NK-92 (cell line): Measurements from ENCODE around the gene CYTL1.
"Not testable (repeated sequence)": the region's sequence is repeated elsewhere in the genome, so short reads cannot be mapped to it uniquely, and the experiment has no call there.

Experiments used
- DNase-seq: peaks from one replicate; lab custom pipeline; 2025; ENCODE audit not compliant: unreplicated experiment; lab: John Stamatoyannopoulos, UW

Gene CYTL1, protein sequence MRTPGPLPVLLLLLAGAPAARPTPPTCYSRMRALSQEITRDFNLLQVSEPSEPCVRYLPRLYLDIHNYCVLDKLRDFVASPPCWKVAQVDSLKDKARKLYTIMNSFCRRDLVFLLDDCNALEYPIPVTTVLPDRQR

DNA sequence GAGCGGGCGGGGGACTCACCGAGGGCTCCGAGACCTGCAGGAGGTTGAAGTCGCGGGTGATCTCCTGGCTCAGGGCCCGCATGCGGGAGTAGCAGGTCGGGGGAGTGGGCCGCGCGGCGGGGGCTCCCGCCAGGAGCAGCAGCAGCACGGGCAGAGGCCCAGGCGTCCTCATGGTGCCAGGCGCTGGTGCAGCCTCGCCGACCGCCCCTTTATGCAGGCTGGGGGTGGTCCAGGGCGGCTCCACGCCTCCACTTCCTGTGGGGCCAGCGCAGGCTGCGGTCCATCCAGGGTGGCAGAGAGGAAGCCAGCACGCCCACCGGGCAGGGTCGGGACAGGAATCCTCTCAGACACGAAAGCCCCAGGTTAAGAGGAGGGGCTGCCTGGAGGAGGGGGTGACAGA, at the start of gene CYTL1:
TSS of gene CYTL1 (minus strand) at position 185 of the 400 bp plus-strand sequence. CDS start at position 172, 13 bp downstream.
- DNase-seq, result no peak

DNA sequence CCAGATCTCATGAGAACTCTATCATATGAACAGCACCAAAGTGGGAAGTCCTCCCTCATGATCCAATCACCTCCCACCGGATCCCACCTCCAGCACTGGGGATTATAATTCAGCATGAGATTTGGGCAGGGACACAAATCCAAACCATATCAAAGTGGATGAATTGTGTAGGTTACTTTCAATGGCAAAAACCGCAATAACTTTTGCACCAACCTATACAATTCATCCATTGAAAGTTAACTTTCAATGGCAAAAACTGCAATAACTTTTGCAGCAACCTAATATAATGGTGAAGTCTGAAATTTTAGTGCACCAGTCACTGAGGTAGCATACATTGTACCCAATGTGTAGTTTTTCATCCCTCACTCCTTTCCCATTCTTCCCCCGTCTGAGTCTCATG, 48.6 kb upstream of the CYTL1 start:
- DNase-seq, result no peak

DNA sequence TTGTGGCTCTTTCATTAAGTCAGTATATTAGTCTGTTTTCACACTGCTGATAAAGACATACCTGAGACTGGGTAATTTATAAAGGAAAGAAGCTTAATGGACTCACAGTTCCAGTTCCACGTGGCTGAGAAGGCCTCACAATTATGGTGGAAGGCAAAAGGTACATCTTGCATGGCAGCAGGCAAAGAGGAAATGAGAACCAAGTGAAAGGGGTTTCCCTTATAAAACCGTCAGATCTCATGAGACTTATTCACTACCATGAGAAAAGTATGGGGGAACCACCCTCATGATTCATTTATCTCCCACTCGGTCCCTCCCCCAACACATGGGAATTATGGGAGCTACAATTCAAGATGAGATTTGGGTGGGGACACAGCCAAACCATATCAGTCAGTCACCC, 47.7 kb upstream of the CYTL1 start:
- DNase-seq, result not testable (repeated sequence)

DNA sequence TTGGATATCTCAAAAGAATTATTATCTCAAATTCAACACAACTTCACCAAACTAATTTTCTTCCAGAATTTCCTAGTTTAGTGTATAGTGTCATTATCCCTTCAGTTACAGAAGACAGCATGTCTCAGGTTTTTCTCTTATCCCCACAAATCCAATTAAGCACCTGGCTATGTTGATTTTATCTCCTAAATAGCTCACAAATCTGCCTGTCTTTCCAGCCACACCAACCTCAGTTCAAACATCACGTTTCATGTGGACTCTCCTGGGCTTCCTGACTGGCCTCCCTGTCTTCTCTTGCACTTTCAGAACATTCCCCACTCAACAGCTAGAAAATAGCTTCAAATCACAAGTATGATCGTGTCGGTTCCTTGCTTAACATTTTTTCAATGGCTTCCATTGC, 46.8 kb upstream of the CYTL1 start:
- DNase-seq, result no peak

DNA sequence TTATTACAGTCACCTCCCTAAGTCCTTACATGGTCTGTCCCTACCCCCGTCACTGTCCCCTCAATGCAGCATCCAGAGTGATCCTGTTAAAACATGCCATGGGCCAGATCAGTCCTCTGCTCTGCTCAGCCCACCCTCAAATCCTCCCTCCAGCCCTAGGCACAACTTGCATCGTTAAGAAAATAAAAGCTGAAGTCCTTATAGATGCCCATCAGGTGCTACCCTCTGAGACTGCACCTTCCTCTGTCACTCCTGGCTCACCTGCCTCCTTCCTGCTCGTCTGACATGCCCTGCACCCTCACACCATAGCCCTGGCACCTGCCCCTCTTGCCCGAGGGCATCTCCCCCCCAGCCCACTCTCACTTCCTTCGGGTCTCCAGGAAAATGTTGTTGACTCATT, 36.2 kb upstream of the CYTL1 start:
- DNase-seq, result no peak

DNA sequence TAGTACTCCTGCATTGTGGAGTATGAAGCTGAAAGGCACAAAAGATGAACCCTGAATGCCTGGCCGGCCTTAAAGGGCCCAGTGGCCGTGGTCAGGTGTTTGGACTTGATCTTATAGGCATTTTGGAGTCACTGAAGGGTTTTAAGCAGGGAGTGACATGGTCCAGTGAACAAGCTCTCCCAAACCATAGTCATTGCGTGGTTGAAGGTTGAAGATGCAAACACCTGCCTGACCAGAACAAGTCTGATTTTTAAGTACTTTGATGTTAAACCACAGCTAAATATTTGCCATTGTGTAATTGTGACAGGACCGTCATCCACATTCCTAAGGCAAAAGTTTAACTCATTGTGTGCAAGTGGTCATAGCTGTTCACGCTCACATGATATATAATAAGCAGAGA, 35.3 kb upstream of the CYTL1 start:
- DNase-seq, result no peak

DNA sequence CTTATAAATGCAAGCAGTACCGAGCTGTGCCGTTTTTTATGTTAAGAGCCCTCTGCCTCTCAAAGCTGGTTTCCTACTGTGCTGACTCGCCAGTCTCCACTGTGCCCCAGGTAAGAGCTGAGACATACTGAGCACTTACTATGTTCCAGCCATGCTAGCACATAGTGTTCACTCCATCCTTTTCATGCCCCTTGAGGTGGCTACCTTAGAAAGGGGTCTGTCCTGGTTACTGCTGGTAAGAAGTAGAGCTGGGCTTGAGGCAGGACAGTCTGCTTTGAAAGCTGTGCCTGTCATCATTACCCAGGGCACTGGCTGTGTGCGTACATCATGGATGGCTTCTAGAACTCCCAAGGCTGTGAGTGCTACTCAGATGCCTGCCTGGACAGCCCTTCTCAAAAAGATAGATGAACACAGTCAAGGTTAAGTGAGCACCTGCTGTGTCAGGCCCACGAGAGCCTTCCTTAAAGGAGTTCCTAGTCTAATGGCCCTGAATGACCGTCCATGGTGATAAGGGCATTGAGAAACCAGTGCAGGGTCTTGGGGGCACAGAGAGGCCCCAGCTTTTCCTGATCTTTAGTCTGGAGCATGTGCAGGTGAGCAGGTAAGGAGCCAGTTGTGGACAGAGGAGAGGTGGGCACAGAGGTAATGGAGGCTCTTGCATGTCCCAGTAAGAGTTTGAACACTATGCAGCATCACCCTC, 33.6 kb upstream of the CYTL1 start:
- DNase-seq, result no peak

DNA sequence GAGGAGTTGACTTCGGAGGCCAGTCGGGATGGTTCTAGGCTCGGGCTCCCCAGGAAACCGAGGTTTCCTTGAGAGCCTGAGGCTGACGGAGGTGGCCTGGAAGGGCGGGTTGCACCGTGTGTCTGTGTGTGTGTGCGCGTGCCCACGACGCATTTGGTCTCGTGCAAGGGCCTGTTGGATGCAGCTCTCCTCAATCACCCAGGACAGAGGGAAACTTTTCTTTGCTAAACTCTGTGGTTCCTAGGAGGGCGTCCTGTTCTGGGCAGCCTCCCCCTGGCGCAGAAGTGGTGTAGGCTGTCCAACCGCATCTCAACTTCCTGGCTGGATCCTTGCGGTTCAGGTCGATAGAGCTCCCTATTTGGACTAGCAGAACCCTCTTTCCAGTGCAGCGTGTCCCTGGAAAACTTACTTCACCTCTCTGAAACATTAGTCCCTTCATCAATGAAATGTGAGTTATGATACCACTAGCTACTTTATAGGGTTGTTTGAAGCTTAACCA, 33.0 kb upstream of the CYTL1 start:
- no peak for DNase-seq

DNA sequence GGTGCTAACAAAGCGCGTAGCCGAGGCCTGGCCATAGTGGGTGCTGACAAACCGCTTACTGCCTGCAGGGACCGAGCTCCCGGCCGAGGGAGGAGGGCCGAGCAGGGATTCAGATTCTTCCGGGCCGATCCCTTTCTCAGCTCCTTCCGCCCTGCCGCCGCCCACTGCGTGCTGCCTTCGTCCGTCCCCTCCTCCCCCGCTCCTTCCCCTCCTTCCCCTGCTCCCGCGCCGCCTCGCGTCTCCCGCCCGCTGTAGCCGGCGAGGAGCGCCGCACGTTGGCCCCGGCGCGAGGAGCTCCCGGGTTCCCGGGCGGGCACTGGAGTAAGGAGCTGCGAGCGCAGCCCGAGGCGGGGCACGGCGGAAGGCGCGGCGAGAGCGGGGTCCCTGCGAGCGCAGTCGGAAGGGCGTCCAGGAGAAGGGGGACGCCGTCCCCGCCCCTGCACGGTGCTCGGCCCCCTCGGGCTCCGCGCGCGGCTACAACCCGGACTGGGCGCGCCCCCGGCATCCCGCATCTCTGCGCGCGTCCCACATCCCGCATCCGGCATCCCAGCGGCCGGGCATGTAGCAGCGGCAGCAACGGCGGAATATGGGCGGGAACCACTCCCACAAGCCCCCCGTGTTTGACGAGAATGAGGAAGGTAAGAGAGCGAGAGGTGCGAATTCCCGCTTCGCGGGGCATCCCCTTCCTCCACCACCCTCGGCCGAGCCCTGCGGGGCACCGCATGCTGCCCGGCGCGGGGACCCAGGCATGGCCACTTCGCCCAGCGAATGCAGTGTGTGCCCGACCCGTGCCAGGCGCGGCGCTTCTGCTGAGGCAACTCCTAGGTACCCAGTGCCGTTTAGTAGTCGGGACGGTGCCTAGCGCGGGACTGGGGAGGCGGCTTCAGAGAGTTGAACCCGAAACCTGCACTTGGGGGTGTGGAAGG, 32.3 kb upstream of the CYTL1 start, which contains the start of gene STK32B:
TSS of gene STK32B (plus strand) at position 203 of the 926 bp plus-strand sequence.
- no peak for DNase-seq

DNA sequence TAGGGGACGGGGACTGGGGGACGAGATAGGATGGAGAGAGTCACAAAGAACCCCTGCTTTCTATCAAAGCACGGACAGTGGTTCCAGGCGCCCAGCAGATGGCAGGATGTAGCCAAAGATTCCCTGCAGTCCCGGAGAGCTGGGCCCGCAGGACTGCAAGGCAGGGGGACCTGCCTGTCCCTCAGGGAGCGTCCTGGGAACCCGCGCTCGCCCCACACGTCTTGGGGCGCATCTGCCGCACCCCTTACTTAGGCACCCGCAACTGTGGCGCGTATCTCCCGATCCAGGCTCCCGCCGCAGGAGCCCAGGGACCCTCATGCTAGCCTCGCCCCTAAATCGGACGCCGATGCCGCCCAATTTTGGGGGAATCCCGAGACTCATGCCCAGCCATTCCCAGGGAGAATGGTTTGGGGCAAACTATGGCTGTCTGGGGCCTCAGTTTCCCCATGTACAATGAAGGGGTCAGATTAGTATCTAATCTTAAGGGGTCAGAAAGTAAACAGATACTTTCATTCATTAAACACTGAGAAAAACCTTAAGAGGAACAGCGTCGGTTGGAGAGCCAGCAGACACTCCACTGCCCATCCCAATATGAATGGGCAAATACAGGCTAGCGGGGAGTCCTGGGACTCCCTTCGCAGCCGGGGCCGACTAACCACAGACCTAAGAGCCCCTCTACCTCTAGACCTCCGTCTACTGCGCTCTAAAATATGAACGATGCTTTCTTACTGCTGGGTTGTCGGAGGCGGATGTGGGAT, 31.4 kb upstream of the CYTL1 start:
- DNase-seq, result no peak

DNA sequence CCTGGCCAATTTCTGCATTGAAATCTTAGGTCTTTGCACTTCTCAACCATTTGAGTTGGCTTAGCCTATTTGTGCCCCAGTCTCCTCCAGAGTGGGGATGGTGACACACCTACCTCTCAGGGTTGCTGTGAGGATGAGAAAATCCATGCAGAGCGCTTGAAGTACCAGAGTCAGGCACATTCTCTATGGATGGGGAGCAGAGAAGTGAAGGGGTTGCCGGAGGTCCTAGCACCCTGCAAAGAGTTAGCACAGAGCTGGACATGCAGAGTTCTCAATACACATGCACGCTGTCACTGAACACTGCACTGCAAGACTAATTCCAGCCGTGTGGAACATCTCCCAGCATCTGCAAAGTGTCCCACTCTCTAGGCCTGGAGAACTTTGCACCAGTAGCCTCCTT, 29.5 kb upstream of the CYTL1 start:
- no peak for DNase-seq

DNA sequence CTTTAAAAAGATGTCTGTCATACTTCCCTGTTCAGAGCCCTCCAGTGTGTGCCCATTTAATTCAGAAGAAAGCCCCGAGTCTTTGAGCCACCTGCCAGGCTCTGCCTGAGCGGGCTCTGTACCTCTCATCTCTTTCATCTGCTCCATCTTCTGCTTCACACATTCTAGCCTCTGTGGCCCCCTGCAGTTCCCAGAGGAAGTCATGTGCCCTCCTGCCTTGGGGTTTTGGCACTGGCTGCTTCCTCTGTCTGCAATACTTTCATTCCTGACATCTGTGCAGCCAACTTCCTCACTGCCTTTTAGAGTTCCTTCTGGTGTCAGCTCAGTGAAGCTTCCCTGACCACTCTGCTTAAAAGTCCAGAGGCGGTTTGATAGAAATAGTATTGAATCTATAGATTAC, 25.8 kb upstream of the CYTL1 start:
- DNase-seq, result no peak

DNA sequence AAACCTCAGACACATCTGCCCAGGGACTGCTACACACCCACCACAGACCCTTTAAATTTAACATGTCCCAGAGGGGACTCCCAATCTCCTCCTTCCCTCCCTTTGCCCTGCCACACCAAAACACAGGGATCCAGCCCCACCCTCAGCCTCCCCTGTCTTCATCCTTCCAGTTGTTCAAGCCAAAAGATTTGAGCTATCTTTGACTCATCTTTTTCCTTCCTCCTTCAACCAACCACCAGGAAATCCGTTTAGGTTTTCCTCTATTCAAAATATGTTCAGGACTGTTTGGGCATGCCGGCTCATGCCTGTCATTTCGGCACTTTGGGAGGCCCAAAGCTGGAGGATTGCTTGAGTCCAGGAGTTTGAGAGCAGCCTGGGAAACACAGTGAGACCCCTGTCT, 25.1 kb upstream of the CYTL1 start:
- no peak for DNase-seq

DNA sequence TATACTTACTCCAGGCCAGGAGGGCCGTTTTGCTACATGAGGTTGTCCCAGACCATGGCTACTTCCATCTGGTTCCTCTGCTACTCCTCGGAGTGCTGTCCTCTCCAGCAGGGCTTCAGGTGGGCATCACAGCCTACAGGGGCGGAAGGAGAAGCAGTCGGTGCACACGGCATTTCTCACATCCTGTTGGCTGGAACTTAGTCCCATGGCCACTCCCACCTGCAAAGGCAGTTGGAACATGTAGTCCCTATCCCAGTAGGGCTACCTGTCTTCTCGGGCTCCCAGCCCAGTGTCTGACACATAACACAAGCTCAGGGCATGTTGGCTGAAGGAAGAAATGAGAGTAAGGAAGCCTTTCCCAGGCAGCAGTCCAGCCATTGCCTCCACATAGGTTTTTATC, 24.3 kb upstream of the CYTL1 start:
- no peak for DNase-seq

DNA sequence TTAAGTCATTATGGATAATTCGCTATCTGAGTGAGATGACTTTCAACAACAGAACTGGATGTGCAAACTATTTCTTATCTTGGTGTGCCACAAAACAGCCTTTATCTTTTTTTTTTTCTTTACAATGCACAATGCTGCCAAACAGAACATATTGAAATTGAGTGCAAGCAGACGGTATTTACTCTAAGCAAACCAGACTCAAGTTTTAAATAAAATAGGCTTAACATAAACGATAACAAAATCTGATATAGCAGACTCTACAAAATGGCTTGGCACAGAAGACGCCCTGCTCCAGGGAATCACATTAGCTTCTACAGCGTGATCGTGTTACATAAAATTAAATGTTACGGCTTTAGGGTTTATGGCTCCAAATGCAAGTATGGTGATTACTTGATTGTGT, 22.4 kb upstream of the CYTL1 start:
- DNase-seq, result no peak

DNA sequence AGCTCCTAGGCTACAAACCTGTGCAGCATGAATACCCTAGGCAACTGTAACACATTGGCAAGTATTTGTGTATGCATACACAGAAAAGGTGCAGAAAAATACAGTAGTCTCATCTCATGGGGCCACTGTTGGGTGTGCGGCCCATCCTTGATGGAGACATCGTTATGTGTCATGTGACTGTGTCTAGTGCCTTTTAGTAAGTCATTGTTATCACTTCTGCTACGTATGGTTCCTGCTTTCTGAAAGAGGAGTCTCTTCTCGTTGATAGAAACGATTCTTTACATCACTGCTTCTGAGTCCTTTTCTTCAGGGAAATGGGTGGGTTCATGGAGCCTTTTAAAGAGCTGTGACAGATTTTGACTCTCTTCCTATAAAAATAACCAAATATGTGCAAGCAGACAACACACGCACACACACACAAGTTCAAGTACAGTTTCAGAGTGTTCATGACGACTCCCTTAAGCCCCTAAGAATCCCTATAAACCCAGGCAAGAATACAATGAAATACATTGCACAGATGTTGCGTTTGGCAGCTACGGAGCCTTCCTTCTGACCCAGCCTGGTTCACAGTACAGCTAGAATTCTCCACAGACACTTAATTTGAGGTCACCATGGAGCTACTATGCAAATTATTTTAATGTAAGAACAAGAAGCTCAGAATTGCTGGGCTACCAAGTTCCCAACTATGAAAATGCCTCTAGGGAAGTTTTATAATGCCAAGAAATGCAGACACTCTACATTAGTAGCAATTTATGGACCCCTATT, 21.8 kb upstream of the CYTL1 start:
- no peak for DNase-seq

DNA sequence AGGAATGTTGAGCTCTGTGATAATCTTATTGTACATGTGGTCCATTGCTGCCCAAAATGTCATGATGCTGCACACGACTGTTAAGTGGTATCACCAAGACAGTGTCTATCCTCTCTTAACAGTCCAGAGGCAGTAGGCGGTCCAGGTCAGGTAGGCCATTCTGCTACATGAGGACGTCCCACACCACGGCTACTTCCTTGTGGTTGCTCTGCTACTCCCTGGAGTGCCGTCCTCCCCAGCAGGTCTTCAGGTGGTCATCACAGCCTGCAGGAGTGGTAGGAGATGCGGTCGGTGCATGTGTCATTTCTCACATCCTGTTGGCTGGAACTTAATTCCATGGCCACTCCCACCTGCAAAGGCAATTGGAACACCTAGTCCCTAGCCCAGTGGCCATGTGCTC, 20.5 kb upstream of the CYTL1 start:
- DNase-seq, result no peak

DNA sequence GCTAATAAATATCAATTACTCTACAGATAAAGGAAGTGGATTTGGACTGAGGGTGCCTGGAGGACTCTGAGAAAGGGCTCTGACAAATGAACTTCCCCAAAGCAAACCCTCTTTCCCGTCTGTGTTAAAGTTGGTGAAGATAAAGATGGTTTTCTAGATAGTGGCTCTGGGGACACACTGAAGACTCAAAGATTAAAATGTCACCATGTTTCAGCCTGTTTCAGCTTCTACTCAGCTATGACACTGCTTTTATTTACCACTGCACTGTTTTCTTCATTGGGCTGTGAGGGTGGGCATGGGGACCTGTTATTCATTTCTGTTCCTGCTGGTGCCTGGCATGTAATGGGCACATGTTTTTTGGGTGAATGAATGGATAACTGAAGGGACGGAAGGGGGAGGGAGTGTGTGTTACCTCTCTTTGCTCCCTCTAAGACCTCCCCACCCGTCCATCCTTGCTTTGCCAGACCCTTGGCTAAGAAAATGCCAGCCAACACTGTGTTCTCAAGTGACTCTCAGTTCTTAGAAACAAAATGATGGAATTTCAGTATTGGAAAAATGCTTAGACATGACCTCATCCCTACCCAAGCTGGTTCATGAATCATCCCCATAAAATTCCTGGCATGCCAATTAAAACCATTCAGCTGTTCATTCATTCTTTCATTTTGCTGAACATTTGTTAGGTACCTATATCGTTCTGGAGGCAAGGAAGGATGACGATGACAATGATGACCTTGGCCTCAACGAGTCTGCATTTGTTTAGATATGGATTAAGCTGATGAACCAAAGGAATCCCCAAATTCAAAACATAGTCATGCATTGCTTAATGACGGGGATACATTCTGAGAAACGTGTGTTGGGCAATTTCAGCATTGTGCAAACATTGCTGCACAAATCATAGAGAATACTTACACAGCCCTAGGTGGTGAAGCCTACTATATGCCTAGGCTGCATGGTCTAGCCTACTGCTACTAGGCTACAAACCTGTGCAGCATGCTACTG, 18.6 kb upstream of the CYTL1 start:
- DNase-seq, result no peak

DNA sequence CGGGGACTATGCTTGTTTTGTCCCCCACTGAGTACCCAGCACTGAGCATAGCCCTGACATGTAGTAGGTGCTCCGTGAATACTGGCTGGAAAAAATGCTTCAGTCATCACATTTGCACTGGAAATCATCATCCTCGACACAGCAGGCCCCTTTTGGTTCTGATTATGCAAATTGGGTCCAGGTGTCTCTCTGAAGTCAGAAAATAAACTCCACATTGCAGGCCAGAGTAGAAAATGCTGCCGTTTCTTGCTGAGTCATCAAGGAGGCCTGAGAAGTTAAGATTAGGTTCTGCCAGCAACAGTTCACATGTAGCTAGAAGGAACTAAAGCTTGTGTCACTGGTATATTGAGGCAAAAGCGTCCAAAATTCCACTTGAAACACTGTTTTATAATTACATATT, 17.0 kb upstream of the CYTL1 start:
- DNase-seq, result no peak
